Transverse colon (tissue), 3 donors: ENCODE measurements around the gene SLC16A6.

Experiments
- EP300 ChIP-seq: sonication (generic); formaldehyde crosslinking; IDR thresholded peaks from one replicate; pipeline ENCODE4 v1.6.1; 2017; ENCODE audit warnings: antibody characterized with exemption, low read depth
- TF ChIP-seq, protein P1 (sequence below), 5 experiments: fragments of 200-600 bp in 3 of 5; fragments of 450-650 bp in 2 of 5; sonication (generic) in 3 of 5; IDR thresholded peaks; 1 replicate in 2 of 5; 2 replicates in 3 of 5; pipeline ENCODE4 v1.5.1; 2016 to 2017; ENCODE audit warnings: antibody characterized with exemption in 5 of 5, inconsistent platforms in 3 of 5, mild to moderate bottlenecking in 2 of 5, moderate library complexity in 1 of 5

DNA sequence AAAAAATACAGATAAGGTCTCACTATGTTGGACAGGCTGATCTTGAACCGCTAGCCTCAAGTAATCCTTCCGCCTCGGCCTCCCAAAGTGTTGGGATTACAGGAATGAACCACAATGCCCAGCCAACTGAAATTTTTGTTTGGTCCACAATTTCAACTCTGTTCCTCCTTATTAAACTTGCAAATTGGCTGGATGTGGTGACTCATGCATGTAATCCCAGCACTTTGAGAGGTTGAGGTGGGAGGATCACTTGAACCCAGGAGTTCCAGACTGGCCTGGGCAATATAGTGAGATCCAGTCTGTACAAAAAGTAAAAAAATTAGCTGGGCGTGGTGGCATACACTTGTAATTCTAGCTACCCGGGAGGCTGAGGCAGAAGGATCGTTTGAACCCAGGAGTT lies 13.8 kb upstream of the SLC16A6 start:
- TF ChIP-seq, protein P1, sequence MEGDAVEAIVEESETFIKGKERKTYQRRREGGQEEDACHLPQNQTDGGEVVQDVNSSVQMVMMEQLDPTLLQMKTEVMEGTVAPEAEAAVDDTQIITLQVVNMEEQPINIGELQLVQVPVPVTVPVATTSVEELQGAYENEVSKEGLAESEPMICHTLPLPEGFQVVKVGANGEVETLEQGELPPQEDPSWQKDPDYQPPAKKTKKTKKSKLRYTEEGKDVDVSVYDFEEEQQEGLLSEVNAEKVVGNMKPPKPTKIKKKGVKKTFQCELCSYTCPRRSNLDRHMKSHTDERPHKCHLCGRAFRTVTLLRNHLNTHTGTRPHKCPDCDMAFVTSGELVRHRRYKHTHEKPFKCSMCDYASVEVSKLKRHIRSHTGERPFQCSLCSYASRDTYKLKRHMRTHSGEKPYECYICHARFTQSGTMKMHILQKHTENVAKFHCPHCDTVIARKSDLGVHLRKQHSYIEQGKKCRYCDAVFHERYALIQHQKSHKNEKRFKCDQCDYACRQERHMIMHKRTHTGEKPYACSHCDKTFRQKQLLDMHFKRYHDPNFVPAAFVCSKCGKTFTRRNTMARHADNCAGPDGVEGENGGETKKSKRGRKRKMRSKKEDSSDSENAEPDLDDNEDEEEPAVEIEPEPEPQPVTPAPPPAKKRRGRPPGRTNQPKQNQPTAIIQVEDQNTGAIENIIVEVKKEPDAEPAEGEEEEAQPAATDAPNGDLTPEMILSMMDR (IDR thresholded peaks at IDR 0.05) = no peak
- no peak for TF ChIP-seq EP300
